ENCODE measurements around the gene SCD. TPM values are rescaled to one million over a fixed set of nuclear protein-coding genes. Genes with fewer than 3 reads are reported as not detected.
"Not testable (repeated sequence)": the region's sequence is repeated elsewhere in the genome, so short reads cannot be mapped to it uniquely, and the experiment has no call there.

Gene SCD
- 565 TPM for polyA plus RNA-seq (2013, experiment 1 of 2)
- polyA plus RNA-seq (2013, experiment 2 of 2), result 558 TPM

DNA sequence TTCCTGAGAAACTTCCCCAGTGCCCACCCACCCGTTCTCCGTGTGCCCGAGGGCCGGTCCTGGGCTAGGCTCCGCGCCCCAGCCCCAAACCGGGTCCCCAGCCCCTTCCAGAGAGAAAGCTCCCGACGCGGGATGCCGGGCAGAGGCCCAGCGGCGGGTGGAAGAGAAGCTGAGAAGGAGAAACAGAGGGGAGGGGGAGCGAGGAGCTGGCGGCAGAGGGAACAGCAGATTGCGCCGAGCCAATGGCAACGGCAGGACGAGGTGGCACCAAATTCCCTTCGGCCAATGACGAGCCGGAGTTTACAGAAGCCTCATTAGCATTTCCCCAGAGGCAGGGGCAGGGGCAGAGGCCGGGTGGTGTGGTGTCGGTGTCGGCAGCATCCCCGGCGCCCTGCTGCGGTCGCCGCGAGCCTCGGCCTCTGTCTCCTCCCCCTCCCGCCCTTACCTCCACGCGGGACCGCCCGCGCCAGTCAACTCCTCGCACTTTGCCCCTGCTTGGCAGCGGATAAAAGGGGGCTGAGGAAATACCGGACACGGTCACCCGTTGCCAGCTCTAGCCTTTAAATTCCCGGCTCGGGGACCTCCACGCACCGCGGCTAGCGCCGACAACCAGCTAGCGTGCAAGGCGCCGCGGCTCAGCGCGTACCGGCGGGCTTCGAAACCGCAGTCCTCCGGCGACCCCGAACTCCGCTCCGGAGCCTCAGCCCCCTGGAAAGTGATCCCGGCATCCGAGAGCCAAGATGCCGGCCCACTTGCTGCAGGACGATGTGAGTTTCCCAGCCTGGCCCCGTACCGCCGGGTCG is at the start of gene SCD:
SCD (plus strand) TSS at position 469 of the 803 bp plus-strand sequence; CDS start at position 741, 272 bp downstream.
- Histone ChIP-seq H3K79me2 (ENCODE audit: control insufficient read depth, insufficient read depth, low read length) (peaks cover 51% of the 10 kb centered on the region), H3K4me2 (ENCODE audit: low read length) (peak within 1 kb of the TSS; percentile 96), H3K27me3 (ENCODE audit: insufficient read depth, low read length, poor library complexity) (no peaks in the 10 kb centered on the region), H3K56ac (ENCODE audit: low read length) (peak within 1 kb of the TSS; percentile 99), H2AK5ac (ENCODE audit: low read length) (peak within 1 kb of the TSS; percentile 81), H2BK5ac (ENCODE audit: low read length) (peak within 1 kb of the TSS; percentile 94), H3K36me3 (ENCODE audit: control insufficient read depth, insufficient read depth, low read length) (peaks cover 18% of the 10 kb centered on the region), H3K4ac (ENCODE audit: low read depth, low read length) (peak within 1 kb of the TSS; percentile 99), H4K5ac (ENCODE audit: low read length) (no peak within 1 kb of the TSS), H3K9ac (ENCODE audit: low read length) (peak within 1 kb of the TSS; percentile 99), H3K4me1 (ENCODE audit: control insufficient read depth, low read depth, low read length) (peaks cover 23% of the 10 kb centered on the region), H2BK120ac (ENCODE audit: low read depth, low read length) (peak within 1 kb of the TSS; percentile 91), H4K8ac (ENCODE audit: low read depth, low read length) (peak within 1 kb of the TSS; percentile 5), H3K23ac (ENCODE audit: low read length) (peak within 1 kb of the TSS; percentile 99), H3K27ac (ENCODE audit: low read depth, low read length) (peak within 1 kb of the TSS; percentile 95), H2BK15ac (replicated peaks; ENCODE audit: low read depth) (no peak within 1 kb of the TSS), H3K18ac (ENCODE audit: low read length) (peak within 1 kb of the TSS; percentile 98), H3K4me3 (ENCODE audit: low read length) (peak within 1 kb of the TSS; percentile 97), H3K79me1 (ENCODE audit: low read length) (peaks cover 14% of the 10 kb centered on the region)
- no CpG with 5 or more reads among the region's 73 CpGs for WGBS (ENCODE audit: extremely low coverage, insufficient coverage, low lambda C conversion rate)
- DNase-seq, result peak; percentile 99

DNA sequence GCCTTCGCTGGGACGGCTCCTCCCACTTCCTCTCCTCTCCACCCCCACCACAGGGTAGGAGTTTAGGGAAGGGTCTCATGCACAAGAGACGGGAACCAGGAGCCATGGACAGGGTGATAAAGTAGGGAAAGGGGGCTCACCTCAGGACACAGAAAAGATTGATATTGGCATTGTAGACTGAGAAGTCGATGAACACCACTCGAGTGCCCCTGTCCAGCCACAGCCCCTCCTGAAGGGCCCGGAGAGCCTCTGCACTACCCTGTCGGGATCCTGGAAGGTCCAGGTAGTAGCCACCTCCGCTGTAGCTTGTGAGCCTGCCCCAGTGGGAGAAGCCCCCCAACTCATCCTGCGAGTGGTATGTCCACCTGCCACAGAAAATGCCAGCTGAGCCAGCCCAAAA is 49.8 kb upstream of the SCD start:
- Histone ChIP-seq H3K79me1 (ENCODE audit: low read length) (no peaks in the 10 kb centered on the region), H3K9ac (ENCODE audit: low read length) (no peak overlapping the region), H3K79me2 (ENCODE audit: control insufficient read depth, insufficient read depth, low read length) (no peaks in the 10 kb centered on the region), H4K5ac (ENCODE audit: low read length) (no peak overlapping the region), H2AK5ac (ENCODE audit: low read length) (no peak overlapping the region), H3K4ac (ENCODE audit: low read depth, low read length) (no peak overlapping the region), H2BK15ac (replicated peaks; ENCODE audit: low read depth) (no peak overlapping the region), H2BK120ac (ENCODE audit: low read depth, low read length) (no peak overlapping the region), H3K23ac (ENCODE audit: low read length) (no peak overlapping the region), H3K4me3 (ENCODE audit: low read length) (no peak overlapping the region), H3K27me3 (ENCODE audit: insufficient read depth, low read length, poor library complexity) (no peaks in the 10 kb centered on the region), H3K56ac (ENCODE audit: low read length) (no peak overlapping the region), H3K18ac (ENCODE audit: low read length) (no peak overlapping the region), H3K27ac (ENCODE audit: low read depth, low read length) (no peak overlapping the region), H4K8ac (ENCODE audit: low read depth, low read length) (no peak overlapping the region), H2BK5ac (ENCODE audit: low read length) (no peak overlapping the region), H3K4me2 (ENCODE audit: low read length) (no peak overlapping the region), H3K4me1 (ENCODE audit: control insufficient read depth, low read depth, low read length) (peaks cover 2% of the 10 kb centered on the region), H3K36me3 (ENCODE audit: control insufficient read depth, insufficient read depth, low read length) (no peaks in the 10 kb centered on the region)
- no CpG with 5 or more reads among the region's 9 CpGs for WGBS (ENCODE audit: extremely low coverage, insufficient coverage, low lambda C conversion rate)
- DNase-seq, result no peak

DNA sequence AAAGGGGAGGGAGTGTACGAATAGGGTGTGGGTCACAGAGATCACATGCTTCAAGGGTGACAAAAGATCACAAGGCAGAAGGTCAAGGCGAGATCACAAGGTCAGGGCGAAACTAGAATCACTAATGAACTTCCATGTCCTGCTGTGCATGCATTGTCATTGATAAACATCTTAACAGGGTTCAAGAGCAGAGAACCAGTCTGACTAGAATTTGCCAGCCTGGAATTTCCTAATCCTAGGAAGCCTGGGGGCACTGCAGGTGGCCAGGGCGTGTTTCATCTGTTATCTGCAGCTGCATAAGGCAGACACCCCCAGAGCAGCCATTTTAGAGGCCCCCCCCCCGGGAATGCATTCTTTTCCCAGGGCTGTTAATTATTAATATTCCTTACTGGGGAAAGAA is 45.9 kb upstream of the SCD start:
- H3K4me3 ChIP-seq (ENCODE audit: low read length); H3K27ac ChIP-seq (ENCODE audit: low read depth, low read length); H3K4me2 ChIP-seq (ENCODE audit: low read length); H3K4ac ChIP-seq (ENCODE audit: low read depth, low read length); H3K4me1 ChIP-seq (ENCODE audit: control insufficient read depth, low read depth, low read length); H3K36me3 ChIP-seq (ENCODE audit: control insufficient read depth, insufficient read depth, low read length); H3K23ac ChIP-seq (ENCODE audit: low read length); H2BK120ac ChIP-seq (ENCODE audit: low read depth, low read length); H2AK5ac ChIP-seq (ENCODE audit: low read length); H3K56ac ChIP-seq (ENCODE audit: low read length); H2BK15ac ChIP-seq (replicated peaks; ENCODE audit: low read depth); H3K18ac ChIP-seq (ENCODE audit: low read length); H3K79me1 ChIP-seq (ENCODE audit: low read length); H4K8ac ChIP-seq (ENCODE audit: low read depth, low read length); H2BK5ac ChIP-seq (ENCODE audit: low read length); H4K5ac ChIP-seq (ENCODE audit: low read length); H3K27me3 ChIP-seq (ENCODE audit: insufficient read depth, low read length, poor library complexity); H3K79me2 ChIP-seq (ENCODE audit: control insufficient read depth, insufficient read depth, low read length); H3K9ac ChIP-seq (ENCODE audit: low read length): not testable (repeated sequence)
- peak; percentile 76 for DNase-seq
- no CpG with 5 or more reads among the region's 5 CpGs for WGBS (ENCODE audit: extremely low coverage, insufficient coverage, low lambda C conversion rate)

DNA sequence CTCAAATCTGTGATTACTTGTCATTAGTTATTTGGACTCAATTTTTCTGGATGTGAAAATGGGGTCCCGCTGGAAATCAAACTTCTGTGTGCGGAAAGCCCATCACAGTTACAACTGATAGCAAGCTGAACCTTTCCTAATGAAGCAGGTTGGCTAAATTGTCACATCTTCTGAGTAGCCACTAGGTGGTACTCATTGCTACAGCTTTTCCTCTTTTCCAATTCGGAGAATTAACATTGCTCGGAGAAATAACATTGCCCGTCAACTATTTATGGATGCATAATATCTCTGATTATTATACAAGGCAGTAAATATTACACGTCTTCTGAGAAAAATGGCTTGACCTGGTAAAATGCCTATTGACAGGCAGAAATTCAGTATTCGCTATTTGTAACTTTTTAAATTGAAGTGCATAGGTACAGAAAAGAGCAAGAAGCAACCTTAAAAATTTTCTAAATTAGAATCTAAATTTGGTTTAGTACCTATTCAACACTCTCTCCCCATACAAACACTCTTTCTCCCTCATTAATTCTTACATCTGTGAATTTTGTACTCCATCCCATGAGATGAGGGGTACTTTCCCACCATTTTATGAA is 43.2 kb upstream of the SCD start:
- WGBS (ENCODE audit: extremely low coverage, insufficient coverage, low lambda C conversion rate), result no CpG with 5 or more reads among the region's 7 CpGs
- Histone ChIP-seq H3K79me1 (ENCODE audit: low read length) (no peaks in the 10 kb centered on the region), H2AK5ac (ENCODE audit: low read length) (no peak overlapping the region), H3K56ac (ENCODE audit: low read length) (no peak overlapping the region), H2BK120ac (ENCODE audit: low read depth, low read length) (no peak overlapping the region), H3K4ac (ENCODE audit: low read depth, low read length) (no peak overlapping the region), H3K23ac (ENCODE audit: low read length) (no peak overlapping the region), H3K4me1 (ENCODE audit: control insufficient read depth, low read depth, low read length) (no peaks in the 10 kb centered on the region), H3K36me3 (ENCODE audit: control insufficient read depth, insufficient read depth, low read length) (no peaks in the 10 kb centered on the region), H3K9ac (ENCODE audit: low read length) (no peak overlapping the region), H3K79me2 (ENCODE audit: control insufficient read depth, insufficient read depth, low read length) (no peaks in the 10 kb centered on the region), H3K27ac (ENCODE audit: low read depth, low read length) (no peak overlapping the region), H2BK15ac (replicated peaks; ENCODE audit: low read depth) (no peak overlapping the region), H3K18ac (ENCODE audit: low read length) (no peak overlapping the region), H2BK5ac (ENCODE audit: low read length) (no peak overlapping the region), H3K4me3 (ENCODE audit: low read length) (no peak overlapping the region), H4K5ac (ENCODE audit: low read length) (no peak overlapping the region), H4K8ac (ENCODE audit: low read depth, low read length) (no peak overlapping the region), H3K4me2 (ENCODE audit: low read length) (no peak overlapping the region), H3K27me3 (ENCODE audit: insufficient read depth, low read length, poor library complexity) (no peaks in the 10 kb centered on the region)
- peak; percentile 35 for DNase-seq

DNA sequence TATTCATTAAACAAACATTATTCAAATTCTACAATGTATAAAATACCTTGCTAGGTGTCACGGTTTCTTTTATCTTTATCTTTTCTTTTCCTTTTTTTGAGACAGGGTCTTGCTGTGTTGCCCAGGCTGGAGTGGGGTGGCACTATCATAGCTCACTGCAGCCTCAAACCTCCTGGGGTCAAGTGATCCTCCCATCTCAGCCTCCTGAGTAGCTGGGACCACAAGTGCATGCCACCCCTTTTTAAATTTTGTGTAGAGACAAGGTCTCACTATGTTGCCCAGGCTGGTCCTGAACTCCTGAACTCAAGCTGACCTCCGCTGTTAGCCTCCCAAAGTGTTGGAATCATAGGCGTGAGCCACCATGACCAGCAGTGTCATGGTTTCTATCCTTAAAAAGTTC is 42.6 kb upstream of the SCD start:
- no peaks in the 10 kb centered on the region for H3K79me1 ChIP-seq (ENCODE audit: low read length)
- 100% methylated on average over 1 of the region's 3 CpGs for WGBS (ENCODE audit: extremely low coverage, insufficient coverage, low lambda C conversion rate)
- no peak overlapping the region for H3K27ac ChIP-seq (ENCODE audit: low read depth, low read length)
- H3K4ac ChIP-seq (ENCODE audit: low read depth, low read length), result no peak overlapping the region
- H3K79me2 ChIP-seq (ENCODE audit: control insufficient read depth, insufficient read depth, low read length), result no peaks in the 10 kb centered on the region
- no peaks in the 10 kb centered on the region for H3K4me1 ChIP-seq (ENCODE audit: control insufficient read depth, low read depth, low read length)
- no peak overlapping the region for H2AK5ac ChIP-seq (ENCODE audit: low read length)
- no peak overlapping the region for H4K5ac ChIP-seq (ENCODE audit: low read length)
- H3K4me3 ChIP-seq (ENCODE audit: low read length), result no peak overlapping the region
- DNase-seq, result no peak
- H4K8ac ChIP-seq (ENCODE audit: low read depth, low read length), result no peak overlapping the region
- no peak overlapping the region for H3K18ac ChIP-seq (ENCODE audit: low read length)
- no peak overlapping the region for H2BK120ac ChIP-seq (ENCODE audit: low read depth, low read length)
- H2BK5ac ChIP-seq (ENCODE audit: low read length), result no peak overlapping the region
- no peak overlapping the region for H3K4me2 ChIP-seq (ENCODE audit: low read length)
- no peak overlapping the region for H3K56ac ChIP-seq (ENCODE audit: low read length)
- H2BK15ac ChIP-seq (replicated peaks; ENCODE audit: low read depth), result no peak overlapping the region
- no peak overlapping the region for H3K9ac ChIP-seq (ENCODE audit: low read length)
- H3K27me3 ChIP-seq (ENCODE audit: insufficient read depth, low read length, poor library complexity), result no peaks in the 10 kb centered on the region
- H3K23ac ChIP-seq (ENCODE audit: low read length), result no peak overlapping the region
- H3K36me3 ChIP-seq (ENCODE audit: control insufficient read depth, insufficient read depth, low read length), result no peaks in the 10 kb centered on the region

Data from mesendoderm (in vitro differentiated cells).